ENCODE measurements around the gene FRYL. TPM values are rescaled to one million over a fixed set of nuclear protein-coding genes. Genes with fewer than 3 reads are reported as not detected.

FRYL gene
- total RNA-seq, 1 experiment from 2014 or later, result 45.8 TPM

DNA sequence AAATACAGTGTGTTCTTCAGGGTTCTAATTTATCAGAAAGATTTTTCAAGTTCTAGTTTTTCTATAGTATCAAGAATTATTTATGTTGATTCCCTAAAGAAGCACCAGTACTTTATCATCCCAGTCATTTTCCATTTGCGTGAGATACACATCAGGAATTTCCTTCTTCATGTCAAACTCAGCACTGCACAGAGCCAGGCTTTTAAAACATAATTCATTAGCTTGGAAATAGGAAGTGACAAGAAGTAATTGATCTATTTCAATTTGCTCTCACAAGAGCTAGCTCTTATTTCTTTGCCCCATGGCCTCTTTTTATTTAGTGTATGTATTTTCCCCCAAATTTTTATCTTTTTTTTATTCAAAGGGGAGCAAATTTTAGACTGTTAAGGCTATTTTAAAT lies 309.9 kb downstream of the FRYL start:
- H3K27ac Mint-ChIP-seq (ENCODE audit: unreplicated experiment), result no peak overlapping the region
- H3K27me3 Mint-ChIP-seq (ENCODE audit: unreplicated experiment), result no peaks in the 10 kb centered on the region
- H3K9me3 Mint-ChIP-seq (ENCODE audit: low read depth, unreplicated experiment), result no peaks in the 10 kb centered on the region
- no TSS peak for BruUV-seq (replicated peaks)
- no peaks in the 10 kb centered on the region for H3K4me1 Mint-ChIP-seq (ENCODE audit: low read depth, unreplicated experiment)
- no peak overlapping the region for H3K4me3 Mint-ChIP-seq (ENCODE audit: low read depth, unreplicated experiment)
- H3K36me3 Mint-ChIP-seq (ENCODE audit: insufficient read depth, unreplicated experiment), result no peaks in the 10 kb centered on the region
- intact Hi-C loops (cut with micrococcal nuclease; ENCODE audit: unreplicated experiment), result no loop called here
- TF ChIP-seq, protein P1, sequence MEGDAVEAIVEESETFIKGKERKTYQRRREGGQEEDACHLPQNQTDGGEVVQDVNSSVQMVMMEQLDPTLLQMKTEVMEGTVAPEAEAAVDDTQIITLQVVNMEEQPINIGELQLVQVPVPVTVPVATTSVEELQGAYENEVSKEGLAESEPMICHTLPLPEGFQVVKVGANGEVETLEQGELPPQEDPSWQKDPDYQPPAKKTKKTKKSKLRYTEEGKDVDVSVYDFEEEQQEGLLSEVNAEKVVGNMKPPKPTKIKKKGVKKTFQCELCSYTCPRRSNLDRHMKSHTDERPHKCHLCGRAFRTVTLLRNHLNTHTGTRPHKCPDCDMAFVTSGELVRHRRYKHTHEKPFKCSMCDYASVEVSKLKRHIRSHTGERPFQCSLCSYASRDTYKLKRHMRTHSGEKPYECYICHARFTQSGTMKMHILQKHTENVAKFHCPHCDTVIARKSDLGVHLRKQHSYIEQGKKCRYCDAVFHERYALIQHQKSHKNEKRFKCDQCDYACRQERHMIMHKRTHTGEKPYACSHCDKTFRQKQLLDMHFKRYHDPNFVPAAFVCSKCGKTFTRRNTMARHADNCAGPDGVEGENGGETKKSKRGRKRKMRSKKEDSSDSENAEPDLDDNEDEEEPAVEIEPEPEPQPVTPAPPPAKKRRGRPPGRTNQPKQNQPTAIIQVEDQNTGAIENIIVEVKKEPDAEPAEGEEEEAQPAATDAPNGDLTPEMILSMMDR (IDR thresholded peaks at IDR 0.05; ENCODE audit: unreplicated experiment), result no peak
- DNase-seq, result no peak
- CTCF ChIA-PET, result no interaction called here

DNA sequence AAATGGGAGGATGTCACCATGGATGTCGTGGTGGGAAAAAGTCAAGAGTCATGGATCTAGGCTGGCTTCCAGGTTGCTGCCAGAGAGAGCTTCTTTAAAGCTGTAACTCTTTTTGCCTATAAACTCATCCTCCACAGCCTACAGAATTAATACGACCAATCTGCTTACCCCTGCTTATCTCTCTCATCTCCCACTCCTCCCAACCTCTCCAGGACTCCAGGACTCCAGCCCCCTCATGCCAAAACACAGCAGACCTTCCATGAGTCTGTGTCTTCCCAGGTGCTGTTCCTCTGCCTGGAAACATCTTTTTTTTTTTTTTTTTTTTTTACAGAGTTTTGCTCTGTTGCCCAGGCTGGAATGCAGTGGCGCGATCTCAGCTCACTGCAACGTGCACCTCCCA lies 312.2 kb downstream of the FRYL start:
- H3K27me3 Mint-ChIP-seq (ENCODE audit: unreplicated experiment), result peaks cover 9% of the 10 kb centered on the region
- no peak for DNase-seq
- intact Hi-C loops (cut with micrococcal nuclease; ENCODE audit: unreplicated experiment), result no loop called here
- BruUV-seq (replicated peaks), result no TSS peak
- TF ChIP-seq, protein P1 (IDR thresholded peaks at IDR 0.05; ENCODE audit: unreplicated experiment), result no peak
- CTCF ChIA-PET, result interaction anchor here (0.7 kb wide), 1 partner anchor 14 kb away, joined by 5 read pairs; no protein-coding TSS in a partner anchor
- H3K4me1 Mint-ChIP-seq (ENCODE audit: low read depth, unreplicated experiment), result no peaks in the 10 kb centered on the region
- no peaks in the 10 kb centered on the region for H3K9me3 Mint-ChIP-seq (ENCODE audit: low read depth, unreplicated experiment)
- no peaks in the 10 kb centered on the region for H3K36me3 Mint-ChIP-seq (ENCODE audit: insufficient read depth, unreplicated experiment)
- no peak overlapping the region for H3K4me3 Mint-ChIP-seq (ENCODE audit: low read depth, unreplicated experiment)
- H3K27ac Mint-ChIP-seq (ENCODE audit: unreplicated experiment), result no peak overlapping the region

DNA sequence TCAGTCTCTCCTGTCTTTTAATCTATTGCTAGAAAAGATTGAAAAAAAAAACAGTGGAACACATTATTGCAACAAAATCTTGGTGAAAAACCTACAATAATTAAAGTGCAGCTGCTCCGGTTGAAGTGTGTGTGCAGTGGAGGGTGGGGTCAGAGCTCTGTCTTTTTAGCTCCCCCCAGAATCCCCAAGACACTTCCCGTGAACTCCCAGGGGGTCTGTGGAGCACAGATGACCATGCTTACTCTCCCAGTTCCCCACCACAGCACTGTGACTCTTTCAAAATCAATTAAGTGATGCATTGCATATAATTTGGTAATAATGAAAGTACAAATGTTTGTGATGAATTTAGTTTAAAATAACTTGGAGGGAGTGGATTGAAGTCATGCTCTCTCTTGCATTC lies 312.6 kb downstream of the FRYL start:
- Mint-ChIP-seq H3K4me1 (ENCODE audit: low read depth, unreplicated experiment) (no peaks in the 10 kb centered on the region), H3K36me3 (ENCODE audit: insufficient read depth, unreplicated experiment) (no peaks in the 10 kb centered on the region), H3K27ac (ENCODE audit: unreplicated experiment) (no peak overlapping the region), H3K27me3 (ENCODE audit: unreplicated experiment) (peaks cover 11% of the 10 kb centered on the region), H3K4me3 (ENCODE audit: low read depth, unreplicated experiment) (no peak overlapping the region), H3K9me3 (ENCODE audit: low read depth, unreplicated experiment) (no peaks in the 10 kb centered on the region)
- TF ChIP-seq, protein P1 (IDR thresholded peaks at IDR 0.05; ENCODE audit: unreplicated experiment), result no peak
- intact Hi-C loops (cut with micrococcal nuclease; ENCODE audit: unreplicated experiment), result no loop called here
- BruUV-seq (replicated peaks), result no TSS peak
- no peak for DNase-seq
- CTCF ChIA-PET, result no interaction called here

DNA sequence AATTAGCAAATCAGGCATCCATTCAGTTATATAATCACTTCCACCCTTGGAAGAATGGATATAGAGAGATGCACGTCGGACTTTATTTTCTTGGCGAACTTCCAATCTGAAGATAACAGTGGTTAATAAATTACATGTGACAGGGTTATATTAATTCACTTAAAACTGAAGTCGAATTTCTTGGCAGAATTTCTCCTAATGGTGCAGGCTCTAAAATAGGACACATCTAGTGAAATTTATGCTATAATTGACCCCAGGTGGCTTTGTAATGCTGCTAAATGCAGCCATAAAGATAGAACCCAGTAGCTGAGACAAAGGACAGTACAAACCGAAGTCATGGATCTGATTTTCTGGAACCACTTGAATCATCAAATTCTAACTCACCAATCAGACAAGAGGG lies 317.7 kb downstream of the FRYL start:
- H3K4me1 Mint-ChIP-seq (ENCODE audit: low read depth, unreplicated experiment), result no peaks in the 10 kb centered on the region
- no TSS peak for BruUV-seq (replicated peaks)
- no peak overlapping the region for H3K4me3 Mint-ChIP-seq (ENCODE audit: low read depth, unreplicated experiment)
- H3K9me3 Mint-ChIP-seq (ENCODE audit: low read depth, unreplicated experiment), result no peaks in the 10 kb centered on the region
- H3K27ac Mint-ChIP-seq (ENCODE audit: unreplicated experiment), result no peak overlapping the region
- CTCF ChIA-PET, result no interaction called here
- intact Hi-C loops (cut with micrococcal nuclease; ENCODE audit: unreplicated experiment), result no loop called here
- peaks cover 11% of the 10 kb centered on the region for H3K27me3 Mint-ChIP-seq (ENCODE audit: unreplicated experiment)
- DNase-seq, result no peak
- no peaks in the 10 kb centered on the region for H3K36me3 Mint-ChIP-seq (ENCODE audit: insufficient read depth, unreplicated experiment)
- TF ChIP-seq, protein P1 (IDR thresholded peaks at IDR 0.05; ENCODE audit: unreplicated experiment), result no peak

Measured in Calu3 (cell line).